CD14-positive monocyte (primary cell): ENCODE measurements around the gene GPR39. TPM values are rescaled to one million over a fixed set of nuclear protein-coding genes. Genes with fewer than 3 reads are reported as not detected.

ENCODE experiments used
- DNase-seq, 3 donors: peaks; one replicate each; pipeline ENCODE4 v3.0.0-alpha.2; 2011 to 2022
- H2AFZ ChIP-seq: 2 replicates; pipeline ENCODE4 v1.6.0; 2012; ENCODE audit warnings: mild to moderate bottlenecking, low read depth, low read length, inconsistent platforms; ENCODE audit not compliant: insufficient read depth, poor library complexity, severe bottlenecking
- H3K27ac ChIP-seq, 2 donors: 1 replicate in 1 of 2; 2 replicates in 1 of 2; pipeline ENCODE4 v1.5.1; 2012 to 2013; ENCODE audit warnings: low read length in 2 of 2, control low read depth in 1 of 2, inconsistent platforms in 1 of 2, low read depth in 1 of 2, mild to moderate bottlenecking in 1 of 2
- H3K27me3 ChIP-seq, 2 donors: one replicate each; pipeline versions ENCODE4 v1.6.0 to v1.6.1; 2011 to 2013; ENCODE audit warnings: low read length in 2 of 2; ENCODE audit not compliant: control insufficient read depth in 2 of 2, insufficient read depth in 2 of 2
- H3K36me3 ChIP-seq, 2 donors: replicated peaks in 1 of 2; 1 replicate in 1 of 2; 2 replicates in 1 of 2; pipeline versions ENCODE4 v1.5.1 to v1.6.1; 2012 to 2013; ENCODE audit warnings: low read length in 2 of 2, control low read depth in 1 of 2, inconsistent platforms in 1 of 2, mild to moderate bottlenecking in 1 of 2; ENCODE audit not compliant: insufficient read depth in 2 of 2, control insufficient read depth in 1 of 2
- H3K4me1 ChIP-seq, 2 donors: 1 replicate in 1 of 2; 2 replicates in 1 of 2; pipeline versions ENCODE4 v1.5.1 to v1.6.1; 2012 to 2013; ENCODE audit warnings: low read length in 2 of 2, control low read depth in 1 of 2, inconsistent platforms in 1 of 2, mild to moderate bottlenecking in 1 of 2, moderate library complexity in 1 of 2; ENCODE audit not compliant: insufficient read depth in 2 of 2, control insufficient read depth in 1 of 2
- H3K4me2 ChIP-seq: replicated peaks from 2 replicates; pipeline ENCODE3; 2012; ENCODE audit warnings: low read length, moderate library complexity, mild to moderate bottlenecking; ENCODE audit not compliant: poor library complexity, severe bottlenecking; ENCODE audit errors: extremely low read depth
- H3K4me3 ChIP-seq, 3 experiments: fragments of 200-600 bp in 1 of 3; sonication (generic) in 1 of 3; replicated peaks in 1 of 3; 1 replicate in 2 of 3; 2 replicates in 1 of 3; pipeline ENCODE4 v1.5.1; 2011 to 2013; ENCODE audit warnings: low read length in 3 of 3, mild to moderate bottlenecking in 3 of 3, control low read depth in 2 of 3, low read depth in 2 of 3, inconsistent platforms in 1 of 3, moderate library complexity in 1 of 3
- H3K79me2 ChIP-seq: 2 replicates; pipeline ENCODE4 v1.6.0; 2012; ENCODE audit warnings: mild to moderate bottlenecking, control low read depth, inconsistent platforms, low read length, moderate library complexity; ENCODE audit not compliant: insufficient read depth
- H3K9ac ChIP-seq: 2 replicates; pipeline ENCODE4 v1.6.0; 2017; ENCODE audit warnings: low read length, mild to moderate bottlenecking; ENCODE audit not compliant: insufficient read depth, poor library complexity, severe bottlenecking
- H3K9me3 ChIP-seq, 2 donors: replicated peaks in 1 of 2; 1 replicate in 1 of 2; 2 replicates in 1 of 2; pipeline versions ENCODE4 v1.5.1 to v1.6.1; 2012 to 2013; ENCODE audit warnings: low read length in 2 of 2, control low read depth in 1 of 2; ENCODE audit not compliant: control insufficient read depth in 1 of 2, insufficient read depth in 1 of 2
- H4K20me1 ChIP-seq: 2 replicates; pipeline ENCODE4 v1.6.0; 2012; ENCODE audit warnings: mild to moderate bottlenecking, low read length, control low read depth, moderate library complexity; ENCODE audit not compliant: insufficient read depth
- H3K27ac Mint-ChIP-seq, 7 donors: one replicate each; pipeline ENCODE4 v1.8.0; 2020; ENCODE audit warnings: mild to moderate bottlenecking in 7 of 7, mixed read lengths in 7 of 7, moderate library complexity in 6 of 7, inconsistent platforms in 2 of 7
- H3K27me3 Mint-ChIP-seq, 3 donors: one replicate each; pipeline ENCODE4 v1.8.0; 2021 to 2022; ENCODE audit warnings: low read depth in 3 of 3, mild to moderate bottlenecking in 3 of 3, mixed read lengths in 3 of 3, moderate library complexity in 3 of 3, inconsistent platforms in 1 of 3
- H3K36me3 Mint-ChIP-seq, 2 donors: one replicate each; pipeline ENCODE4 v1.8.0; 2020; ENCODE audit warnings: mixed read lengths in 2 of 2, inconsistent platforms in 1 of 2, mild to moderate bottlenecking in 1 of 2
- H3K4me1 Mint-ChIP-seq: one replicate; pipeline ENCODE4 v1.8.0; 2020; ENCODE audit warnings: mild to moderate bottlenecking, mixed read lengths
- H3K4me3 Mint-ChIP-seq, 2 donors: one replicate each; pipeline ENCODE4 v1.8.0; 2020; ENCODE audit warnings: mild to moderate bottlenecking in 2 of 2, mixed read lengths in 2 of 2, moderate library complexity in 1 of 2
- H3K9me3 Mint-ChIP-seq, 7 donors: one replicate each; pipeline ENCODE4 v1.8.0; 2020 to 2022; ENCODE audit warnings: mixed read lengths in 7 of 7, mild to moderate bottlenecking in 6 of 7, moderate library complexity in 6 of 7, inconsistent platforms in 2 of 7
- CTCF ChIP-seq: fragments of 200-600 bp; IDR thresholded peaks from one replicate; pipeline ENCODE4 v1.8.0; 2022; ENCODE audit warnings: antibody characterized with exemption, mild to moderate bottlenecking
- WGBS: methylation state at CpG from one replicate; pipeline ENCODE4 v1.1.5; 2013; ENCODE audit warnings: missing lambda C conversion rate; ENCODE audit not compliant: insufficient coverage; 5-methylcytosine and 5-hydroxymethylcytosine counted together
- intact Hi-C, 2 donors: fragments of 100-400 bp; cut with micrococcal nuclease; formaldehyde crosslinking; loops; one replicate each; pipeline versions ENCODE4 v1.15.0 to v1.15.1; 2023
- polyA plus RNA-seq, 3 donors: library from polyadenylated mRNA; depleted of rRNA in 1 of 3; unstranded in 2 of 3; stranded (reverse) in 1 of 3; fragments of 300-500 nt in 2 of 3; fragments of >200 nt in 1 of 3; fragmentation: Illumina TruSeq in 2 of 3; gene quantifications; 1 replicate in 2 of 3; 2 replicates in 1 of 3; pipeline ENCODE4 v1.2.3, GENCODE V29; 2012 to 2021

Gene GPR39
- polyA plus RNA-seq, 3 donors, result 0.12 TPM; not detected in 2

GRCh38 chr2:132437852-132438669, 21.5 kb downstream of the GPR39 start:
- H3K4me2 ChIP-seq, result no peak overlapping the region
- H3K4me1 ChIP-seq, result no peaks in the 10 kb centered on the region
- no peak for DNase-seq
- intact Hi-C loops, result no loop called here
- H3K79me2 ChIP-seq, result no peaks in the 10 kb centered on the region
- H3K4me1 Mint-ChIP-seq, result peaks cover 2% of the 10 kb centered on the region
- no peak overlapping the region for H3K4me3 ChIP-seq
- peaks cover 0 to 9% (median 6%) of the 10 kb centered on the region in 3 donors for H3K27me3 Mint-ChIP-seq
- no peaks in the 10 kb centered on the region for H4K20me1 ChIP-seq
- H3K36me3 ChIP-seq, result no peaks in the 10 kb centered on the region
- H3K9me3 ChIP-seq, result no peaks in the 10 kb centered on the region
- H3K27ac Mint-ChIP-seq, result no peak overlapping the region
- no peak overlapping the region for H2AFZ ChIP-seq
- TF ChIP-seq CTCF, result no peak
- H3K27me3 ChIP-seq, result peaks cover 0 to 3% of the 10 kb centered on the region in 2 donors
- H3K4me3 Mint-ChIP-seq, result no peak overlapping the region
- H3K27ac ChIP-seq, result no peak overlapping the region
- WGBS, result 94% methylated on average over 2 of the region's 5 CpGs
- no peaks in the 10 kb centered on the region for H3K36me3 Mint-ChIP-seq
- peaks cover 0 to 2% (median 0%) of the 10 kb centered on the region in 7 donors for H3K9me3 Mint-ChIP-seq
- H3K9ac ChIP-seq, result no peak overlapping the region

- no peaks in the 10 kb centered on the region for H4K20me1 ChIP-seq
- Mint-ChIP-seq H3K4me3 (no peak overlapping the region), H3K27ac (no peak overlapping the region), H3K4me1 (peaks cover 2% of the 10 kb centered on the region), H3K27me3 (peaks cover 0 to 9% (median 6%) of the 10 kb centered on the region in 3 donors), H3K36me3 (no peaks in the 10 kb centered on the region), H3K9me3 (peaks cover 0 to 2% (median 0%) of the 10 kb centered on the region in 7 donors)
- no peaks in the 10 kb centered on the region for H3K36me3 ChIP-seq
- no peak overlapping the region for H3K27ac ChIP-seq
- H3K4me3 ChIP-seq, result no peak overlapping the region
- no peaks in the 10 kb centered on the region for H3K9me3 ChIP-seq
- no peak overlapping the region for H3K9ac ChIP-seq
- no peaks in the 10 kb centered on the region for H3K79me2 ChIP-seq
- intact Hi-C loops, result no loop called here
- no peak overlapping the region for H3K4me2 ChIP-seq
- peak in 1 of 3 donors; percentile 44 for DNase-seq
- no peak for TF ChIP-seq CTCF
- H3K4me1 ChIP-seq, result no peaks in the 10 kb centered on the region
- no peak overlapping the region for H2AFZ ChIP-seq
- peaks cover 0 to 3% of the 10 kb centered on the region in 2 donors for H3K27me3 ChIP-seq
- WGBS, result 100% methylated on average over 1 of the region's 4 CpGs
These were observed 22.1 kb downstream of the GPR39 start for GRCh38 chr2:132438691-132439090.
